GM12878 (cell line): ENCODE data around the gene DGKB. TPM values are rescaled to one million over a fixed set of nuclear protein-coding genes. Genes with fewer than 3 reads are reported as not detected.

Experiments
- ATAC-seq: fragments of 200-7000 bp; cut with Tn5 transposase; 3 replicates; pipeline ENCODE4 v1.9.1; 2020; ENCODE audit warnings: mild to moderate bottlenecking, moderate library complexity
- BruUV-seq: library from RNA; stranded (reverse); fragments of 400-500 nt; replicated peaks from 2 replicates; lab custom pipeline; 2021; lab: Mats Ljungman, UMichigan
- CTCF ChIA-PET: fragments of 300-600 bp; sonication (Branson Sonifier 250); formaldehyde crosslinking; extraction: SDS; loops from one replicate; lab custom pipeline; 2021; ENCODE audit warnings: inconsistent platforms; lab: Yijun Ruan, JAX
- POLR2A ChIA-PET: fragments of 350-600 bp; formaldehyde crosslinking; extraction: SDS; loops from one replicate; lab custom pipeline; 2021; ENCODE audit warnings: inconsistent platforms; lab: Charles Lee
- RAD21 ChIA-PET: fragments of 300-600 bp; sonication (Branson Sonifier 250); formaldehyde crosslinking; loops from one replicate; lab custom pipeline; 2023; ENCODE audit warnings: antibody characterized with exemption; ENCODE audit not compliant: unreplicated experiment; lab: Charles Lee
- SMC1A ChIA-PET: fragments of 300-600 bp; sonication (Branson Sonifier 250); formaldehyde crosslinking; loops from one replicate; lab custom pipeline; 2023; ENCODE audit not compliant: unreplicated experiment, uncharacterized antibody; lab: Charles Lee
- DNase-seq: peaks from one replicate; pipeline ENCODE4 v3.0.0-alpha.2; 2011; ENCODE audit warnings: low read depth, low spot score
- FAIRE-seq: peaks from 3 replicates; lab custom pipeline; 2011; peaks lifted over from hg19 to GRCh38; lab: Jason Lieb, UNC
- H2AFZ ChIP-seq: 2 replicates; pipeline ENCODE4 v1.6.0; 2011; ENCODE audit warnings: low read depth, low read length, control low read depth; ENCODE audit not compliant: control insufficient read depth
- H3K27ac ChIP-seq: 2 replicates; pipeline ENCODE4 v1.5.1; 2011; ENCODE audit warnings: control low read depth; ENCODE audit not compliant: control insufficient read depth, insufficient read depth
- H3K27me3 ChIP-seq, 2 experiments: replicated peaks in 1 of 2; 2 replicates each; pipeline versions ENCODE4 v1.6.0 to v1.6.1; 2011; ENCODE audit warnings: low read length in 1 of 2; ENCODE audit not compliant: control insufficient read depth in 2 of 2, insufficient read depth in 2 of 2
- H3K36me3 ChIP-seq, 2 experiments: 2 replicates each; pipeline ENCODE4 v1.5.1; 2011; ENCODE audit warnings: low read length in 1 of 2; ENCODE audit not compliant: control insufficient read depth in 2 of 2, insufficient read depth in 2 of 2
- H3K4me1 ChIP-seq: 2 replicates; pipeline ENCODE4 v1.6.1; 2011; ENCODE audit warnings: mild to moderate bottlenecking, low read length, moderate library complexity, mixed read lengths; ENCODE audit not compliant: control insufficient read depth, insufficient read depth
- H3K4me2 ChIP-seq: 2 replicates; pipeline ENCODE4 v1.6.0; 2011; ENCODE audit warnings: control low read depth; ENCODE audit not compliant: control insufficient read depth, insufficient read depth
- H3K4me3 ChIP-seq: fragments of 200-600 bp; sonication (generic); 2 replicates; pipeline ENCODE4 v1.5.1; 2016
- H3K79me2 ChIP-seq: 2 replicates; pipeline ENCODE4 v1.6.0; 2011; ENCODE audit warnings: low read length; ENCODE audit not compliant: control insufficient read depth, insufficient read depth
- H3K9ac ChIP-seq: 2 replicates; pipeline ENCODE4 v1.8.0; 2011; ENCODE audit warnings: low read length, control low read depth, mixed read lengths; ENCODE audit not compliant: control insufficient read depth, insufficient read depth
- H3K9me3 ChIP-seq: replicated peaks from 3 replicates; pipeline ENCODE4 v1.5.1; 2011; ENCODE audit warnings: mild to moderate bottlenecking, low read length; ENCODE audit not compliant: control insufficient read depth, insufficient read depth
- H4K20me1 ChIP-seq: 2 replicates; pipeline ENCODE4 v1.6.0; 2011; ENCODE audit not compliant: control insufficient read depth, insufficient read depth
- CBX5 ChIP-seq: sonication (generic); IDR thresholded peaks from 2 replicates; pipeline ENCODE4 v1.6.1; 2016; ENCODE audit warnings: low read depth, moderate library complexity, mild to moderate bottlenecking, inconsistent platforms
- CEBPB ChIP-seq, 2 experiments: fragments of 150-350 bp in 1 of 2; IDR thresholded peaks; 2 replicates each; pipeline ENCODE4 v1.6.1; 2012 to 2014; ENCODE audit warnings: low read depth in 2 of 2, low read length in 2 of 2, borderline replicate concordance in 1 of 2, inconsistent platforms in 1 of 2
- EED ChIP-seq: sonication (generic); IDR thresholded peaks from 2 replicates; pipeline ENCODE4 v1.6.1; 2016; ENCODE audit warnings: antibody characterized with exemption, low read depth
- EZH2 ChIP-seq: IDR thresholded peaks from 2 replicates; pipeline ENCODE4 v1.6.1; 2012; ENCODE audit warnings: low read depth, mild to moderate bottlenecking, control low read depth, inconsistent platforms, low read length, borderline replicate concordance; ENCODE audit not compliant: control insufficient read depth
- FOXK2 ChIP-seq: fragments of 450-650 bp; IDR thresholded peaks from 2 replicates; pipeline ENCODE4 v1.6.1; 2017; ENCODE audit warnings: mild to moderate bottlenecking, moderate library complexity
- HDGF ChIP-seq: fragments of 450-650 bp; IDR thresholded peaks from 2 replicates; pipeline ENCODE4 v1.6.1; 2016; ENCODE audit warnings: antibody characterized with exemption
- IKZF2 ChIP-seq, 2 experiments: fragments of 450-650 bp; IDR thresholded peaks; 2 replicates each; pipeline ENCODE4 v1.6.1; 2017; ENCODE audit warnings: mild to moderate bottlenecking in 2 of 2, moderate library complexity in 2 of 2
- MEF2A ChIP-seq: IDR thresholded peaks from 2 replicates; pipeline ENCODE4 v1.6.1; 2011; ENCODE audit warnings: low read depth, mild to moderate bottlenecking, low read length, moderate library complexity; ENCODE audit not compliant: insufficient read depth
- NBN ChIP-seq: fragments of 450-650 bp; IDR thresholded peaks from 2 replicates; pipeline ENCODE4 v1.6.1; 2016
- NFYA ChIP-seq: IDR thresholded peaks from 2 replicates; pipeline ENCODE4 v1.6.1; 2011; ENCODE audit warnings: low read depth, mild to moderate bottlenecking, low read length, improper control_type of control experiment, borderline replicate concordance
- NRF1 ChIP-seq: conservative IDR thresholded peaks from 2 replicates; pipeline ENCODE4 v1.6.1; 2011; ENCODE audit warnings: mild to moderate bottlenecking, low read depth, low read length, improper control_type of control experiment
- PAX8 ChIP-seq: fragments of 450-650 bp; IDR thresholded peaks from 2 replicates; pipeline ENCODE4 v1.6.1; 2017; ENCODE audit warnings: mild to moderate bottlenecking, moderate library complexity
- POLR2A ChIP-seq: IDR thresholded peaks from 2 replicates; pipeline ENCODE4 v1.6.1; 2011; ENCODE audit warnings: low read depth, mild to moderate bottlenecking, low read length
- RB1 ChIP-seq: fragments of 450-650 bp; formaldehyde crosslinking; IDR thresholded peaks from 2 replicates; pipeline ENCODE4 v1.6.1; 2017; ENCODE audit warnings: mild to moderate bottlenecking, borderline replicate concordance
- SREBF2 ChIP-seq: IDR thresholded peaks from 2 replicates; pipeline ENCODE4 v1.6.1; 2012; ENCODE audit warnings: mild to moderate bottlenecking, low read length
- ZBED1 ChIP-seq: IDR thresholded peaks from 2 replicates; pipeline ENCODE4 v1.6.1; 2016; ENCODE audit warnings: borderline replicate concordance
- ZNF217 ChIP-seq: fragments of 450-650 bp; IDR thresholded peaks from 2 replicates; pipeline ENCODE4 v1.6.1; 2017; ENCODE audit warnings: antibody characterized with exemption, mild to moderate bottlenecking
- WGBS: methylation state at CpG from one replicate; pipeline ENCODE4 v1.1.6; 2016; ENCODE audit warnings: low lambda C conversion rate; ENCODE audit not compliant: insufficient replicate concordance, insufficient coverage; ENCODE audit errors: missing lambda C conversion rate; 5-methylcytosine and 5-hydroxymethylcytosine counted together
- in situ Hi-C: fragments of 300-500 bp; cut with MboI; formaldehyde crosslinking; loops from 9 replicates; pipeline ENCODE4 v1.14.3; 2018; ENCODE audit warnings: mixed read lengths
- intact Hi-C: fragments of 100-400 bp; cut with micrococcal nuclease; formaldehyde crosslinking; loops from one replicate; pipeline ENCODE4 v1.14.2; 2022; ENCODE audit not compliant: unreplicated experiment
- polyA plus RNA-seq, 11 experiments: library from polyadenylated mRNA; depleted of rRNA in 4 of 11; unstranded in 6 of 11; stranded (reverse) in 5 of 11; fragments of >200 nt; fragmentation: Nextera tagmentation in 4 of 11; fragmentation: Illumina TruSeq in 1 of 11; extraction: Ambion mirVana in 4 of 11; extraction: Trizol in 1 of 11; gene quantifications; 1 replicate in 1 of 11; 2 replicates in 10 of 11; pipeline versions ENCODE4 v1.2.1 to v1.2.3, GENCODE V29; 2011 to 2016; ENCODE audit warnings: inconsistent platforms in 2 of 11, missing spikeins in 2 of 11, low read depth in 1 of 11
- total RNA-seq, 4 experiments: library from RNA; depleted of rRNA in 3 of 4; stranded (reverse); fragments of >200 nt in 3 of 4; fragmentation: Illumina TruSeq in 1 of 4; extraction: Trizol in 1 of 4; gene quantifications; 2 replicates each; pipeline versions ENCODE4 v1.2.1 to v1.2.3, GENCODE V29; 2013 to 2021
- TF ChIP-seq, protein P1 (sequence below): fragments of 150-350 bp; IDR thresholded peaks from 2 replicates; pipeline ENCODE4 v1.6.1; 2016; ENCODE audit warnings: low read depth, low read length
- TF ChIP-seq, protein P2 (sequence below): IDR thresholded peaks from 2 replicates; pipeline ENCODE4 v1.6.1; 2011; ENCODE audit warnings: low read depth, low read length, improper control_type of control experiment, borderline replicate concordance

DGKB gene
- total and polyA plus RNA-seq, 10 of the 15 experiments (the other 5 are each of a cell fraction or from before 2014, with no cell fraction given) = 0.02 to 0.10 (median 0.04) TPM; not detected in 6

DNA sequence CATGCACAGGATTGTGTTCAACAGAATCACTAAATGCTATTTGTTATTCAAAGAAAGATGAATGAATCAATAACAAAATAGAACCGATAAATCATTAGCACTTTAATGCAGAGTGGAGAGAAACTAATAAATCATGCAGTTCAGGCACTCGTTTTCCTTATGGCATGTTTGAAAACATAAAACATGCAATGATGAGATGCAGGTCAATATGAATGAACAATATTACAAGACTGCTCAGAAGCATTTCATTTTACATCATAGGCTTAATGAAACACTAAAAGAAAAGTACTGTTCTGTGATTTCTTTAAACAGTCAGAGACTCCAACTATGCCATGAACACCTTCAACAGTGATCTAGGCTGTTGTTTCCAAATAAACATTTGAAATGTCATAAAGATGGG lies 755.0 kb downstream of the DGKB start:
- ChIA-PET RAD21 (interaction anchor here (0.8 kb wide), 1 partner anchor 310 kb away, joined by 3 read pairs; no protein-coding TSS in a partner anchor), CTCF (no interaction called here), POLR2A (no interaction called here), SMC1A (interaction anchor here (0.7 to 1.1 kb wide), 2 partner anchors 14 to 232 kb away, joined by 3 read pairs; no protein-coding TSS in a partner anchor)
- FAIRE-seq (no peak), DNase-seq (no peak), ATAC-seq (no peak)
- no peak overlapping the region for H3K4me3 ChIP-seq
- H4K20me1 ChIP-seq = no peaks in the 10 kb centered on the region
- no peak for TF ChIP-seq NBN
- TF ChIP-seq, protein P1, sequence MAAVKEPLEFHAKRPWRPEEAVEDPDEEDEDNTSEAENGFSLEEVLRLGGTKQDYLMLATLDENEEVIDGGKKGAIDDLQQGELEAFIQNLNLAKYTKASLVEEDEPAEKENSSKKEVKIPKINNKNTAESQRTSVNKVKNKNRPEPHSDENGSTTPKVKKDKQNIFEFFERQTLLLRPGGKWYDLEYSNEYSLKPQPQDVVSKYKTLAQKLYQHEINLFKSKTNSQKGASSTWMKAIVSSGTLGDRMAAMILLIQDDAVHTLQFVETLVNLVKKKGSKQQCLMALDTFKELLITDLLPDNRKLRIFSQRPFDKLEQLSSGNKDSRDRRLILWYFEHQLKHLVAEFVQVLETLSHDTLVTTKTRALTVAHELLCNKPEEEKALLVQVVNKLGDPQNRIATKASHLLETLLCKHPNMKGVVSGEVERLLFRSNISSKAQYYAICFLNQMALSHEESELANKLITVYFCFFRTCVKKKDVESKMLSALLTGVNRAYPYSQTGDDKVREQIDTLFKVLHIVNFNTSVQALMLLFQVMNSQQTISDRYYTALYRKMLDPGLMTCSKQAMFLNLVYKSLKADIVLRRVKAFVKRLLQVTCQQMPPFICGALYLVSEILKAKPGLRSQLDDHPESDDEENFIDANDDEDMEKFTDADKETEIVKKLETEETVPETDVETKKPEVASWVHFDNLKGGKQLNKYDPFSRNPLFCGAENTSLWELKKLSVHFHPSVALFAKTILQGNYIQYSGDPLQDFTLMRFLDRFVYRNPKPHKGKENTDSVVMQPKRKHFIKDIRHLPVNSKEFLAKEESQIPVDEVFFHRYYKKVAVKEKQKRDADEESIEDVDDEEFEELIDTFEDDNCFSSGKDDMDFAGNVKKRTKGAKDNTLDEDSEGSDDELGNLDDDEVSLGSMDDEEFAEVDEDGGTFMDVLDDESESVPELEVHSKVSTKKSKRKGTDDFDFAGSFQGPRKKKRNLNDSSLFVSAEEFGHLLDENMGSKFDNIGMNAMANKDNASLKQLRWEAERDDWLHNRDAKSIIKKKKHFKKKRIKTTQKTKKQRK = no peak
- no peak for TF ChIP-seq NFYA
- no peak for TF ChIP-seq RB1
- no peak for TF ChIP-seq SREBF2
- TF ChIP-seq HDGF = no peak
- no peak for TF ChIP-seq NRF1
- TF ChIP-seq PAX8 = no peak
- TF ChIP-seq EED = no peak
- no peak for TF ChIP-seq CEBPB (IDR thresholded peaks at IDR 0.05; ENCODE audit: borderline replicate concordance in 1 of 2, low read depth in 2 of 2, low read length in 2 of 2)
- no peak for TF ChIP-seq ZNF217
- TF ChIP-seq, protein P2, sequence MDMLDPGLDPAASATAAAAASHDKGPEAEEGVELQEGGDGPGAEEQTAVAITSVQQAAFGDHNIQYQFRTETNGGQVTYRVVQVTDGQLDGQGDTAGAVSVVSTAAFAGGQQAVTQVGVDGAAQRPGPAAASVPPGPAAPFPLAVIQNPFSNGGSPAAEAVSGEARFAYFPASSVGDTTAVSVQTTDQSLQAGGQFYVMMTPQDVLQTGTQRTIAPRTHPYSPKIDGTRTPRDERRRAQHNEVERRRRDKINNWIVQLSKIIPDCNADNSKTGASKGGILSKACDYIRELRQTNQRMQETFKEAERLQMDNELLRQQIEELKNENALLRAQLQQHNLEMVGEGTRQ = no peak
- TF ChIP-seq IKZF2 (IDR thresholded peaks at IDR 0.05) = no peak
- no peak for TF ChIP-seq CBX5
- TF ChIP-seq ZBED1 = no peak
- TF ChIP-seq EZH2 = no peak
- TF ChIP-seq POLR2A = no peak
- TF ChIP-seq MEF2A = no peak
- no peak for TF ChIP-seq FOXK2
- in situ Hi-C loops (no loop called here), intact Hi-C loops (no loop called here)
- no peak overlapping the region for H3K27ac ChIP-seq
- no peak overlapping the region for H3K4me2 ChIP-seq
- no peak overlapping the region for H2AFZ ChIP-seq
- BruUV-seq = no TSS peak
- no peak overlapping the region for H3K9ac ChIP-seq
- no peaks in the 10 kb centered on the region for H3K4me1 ChIP-seq
- H3K79me2 ChIP-seq = no peaks in the 10 kb centered on the region
- H3K9me3 ChIP-seq = no peaks in the 10 kb centered on the region
- H3K27me3 ChIP-seq = no peaks in the 10 kb centered on the region
- 0% methylated on average over 2 of the region's 2 CpGs for WGBS
- H3K36me3 ChIP-seq = no peaks in the 10 kb centered on the region
